ENCODE results near the gene PLCXD1.

PLCXD1 gene

DNA sequence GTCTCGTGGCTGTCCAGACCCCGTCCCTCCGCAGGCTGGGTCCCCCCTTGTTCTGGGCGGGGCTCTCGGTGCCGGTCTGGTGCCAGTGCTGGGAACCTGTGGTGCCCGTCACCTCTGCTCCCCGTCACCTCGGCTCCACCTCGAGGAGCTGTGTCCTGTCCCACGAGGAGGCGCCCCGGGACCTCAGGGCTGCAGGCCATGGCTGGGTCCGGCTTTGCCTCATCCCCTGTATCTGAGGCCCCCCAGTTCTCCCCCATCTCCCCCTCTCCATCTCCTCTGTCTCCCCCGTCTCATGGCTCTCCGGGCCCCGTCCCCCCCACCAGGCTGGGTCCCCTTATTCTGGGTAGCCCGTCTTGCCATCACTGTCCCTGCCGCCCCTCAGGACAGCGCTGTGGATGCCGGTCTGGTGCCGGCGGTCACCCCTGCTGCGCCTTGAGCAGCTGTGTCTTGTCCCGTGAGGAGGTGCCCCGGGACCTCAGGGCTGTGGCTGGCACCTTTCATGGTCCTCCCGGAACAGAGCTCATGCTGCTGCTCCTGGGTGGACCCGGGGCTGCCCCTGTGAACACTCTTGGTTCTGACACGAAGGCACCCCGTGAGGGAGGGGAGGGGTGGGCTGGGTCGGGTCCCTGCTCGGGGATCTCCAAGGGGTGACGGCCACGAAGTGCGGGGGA, 50.8 kb downstream of the PLCXD1 start:
- Histone ChIP-seq H3K9me3 (ENCODE audit: insufficient read depth, low read length, severe bottlenecking) (no peaks in the 10 kb centered on the region), H2AFZ (ENCODE audit: low read depth, low read length) (no peak overlapping the region), H3K27me3 (ENCODE audit: insufficient read depth, low read length, poor library complexity) (no peaks in the 10 kb centered on the region), H3K4me1 (ENCODE audit: insufficient read depth, low read length) (no peaks in the 10 kb centered on the region), H4K20me1 (ENCODE audit: insufficient read depth, low read length) (peaks cover 7% of the 10 kb centered on the region), H3K4me2 (ENCODE audit: insufficient read depth, low read length) (no peak overlapping the region), H3K27ac (ENCODE audit: low read length) (no peak overlapping the region), H3K4me3 (ENCODE audit: low read depth in 1 of 2, low read length in 2 of 2) (no peak overlapping the region), H3K36me3 (ENCODE audit: insufficient read depth, low read length) (peaks cover 36% of the 10 kb centered on the region), H3K9ac (ENCODE audit: low read depth, low read length) (no peak overlapping the region), H3K79me2 (ENCODE audit: insufficient read depth, low read length) (no peaks in the 10 kb centered on the region)
- ATAC-seq (ENCODE audit: insufficient read depth, low read depth) (peak; percentile 20), DNase-seq (no peak)
- TF ChIP-seq, protein P1, sequence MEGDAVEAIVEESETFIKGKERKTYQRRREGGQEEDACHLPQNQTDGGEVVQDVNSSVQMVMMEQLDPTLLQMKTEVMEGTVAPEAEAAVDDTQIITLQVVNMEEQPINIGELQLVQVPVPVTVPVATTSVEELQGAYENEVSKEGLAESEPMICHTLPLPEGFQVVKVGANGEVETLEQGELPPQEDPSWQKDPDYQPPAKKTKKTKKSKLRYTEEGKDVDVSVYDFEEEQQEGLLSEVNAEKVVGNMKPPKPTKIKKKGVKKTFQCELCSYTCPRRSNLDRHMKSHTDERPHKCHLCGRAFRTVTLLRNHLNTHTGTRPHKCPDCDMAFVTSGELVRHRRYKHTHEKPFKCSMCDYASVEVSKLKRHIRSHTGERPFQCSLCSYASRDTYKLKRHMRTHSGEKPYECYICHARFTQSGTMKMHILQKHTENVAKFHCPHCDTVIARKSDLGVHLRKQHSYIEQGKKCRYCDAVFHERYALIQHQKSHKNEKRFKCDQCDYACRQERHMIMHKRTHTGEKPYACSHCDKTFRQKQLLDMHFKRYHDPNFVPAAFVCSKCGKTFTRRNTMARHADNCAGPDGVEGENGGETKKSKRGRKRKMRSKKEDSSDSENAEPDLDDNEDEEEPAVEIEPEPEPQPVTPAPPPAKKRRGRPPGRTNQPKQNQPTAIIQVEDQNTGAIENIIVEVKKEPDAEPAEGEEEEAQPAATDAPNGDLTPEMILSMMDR (IDR thresholded peaks at IDR 0.05; ENCODE audit: borderline replicate concordance, extremely low read depth, low read length, poor library complexity, severe bottlenecking): no peak
- TF ChIP-seq EZH2 (IDR thresholded peaks at IDR 0.05; ENCODE audit: borderline replicate concordance, low read depth, low read length, severe bottlenecking): no peak

DNA sequence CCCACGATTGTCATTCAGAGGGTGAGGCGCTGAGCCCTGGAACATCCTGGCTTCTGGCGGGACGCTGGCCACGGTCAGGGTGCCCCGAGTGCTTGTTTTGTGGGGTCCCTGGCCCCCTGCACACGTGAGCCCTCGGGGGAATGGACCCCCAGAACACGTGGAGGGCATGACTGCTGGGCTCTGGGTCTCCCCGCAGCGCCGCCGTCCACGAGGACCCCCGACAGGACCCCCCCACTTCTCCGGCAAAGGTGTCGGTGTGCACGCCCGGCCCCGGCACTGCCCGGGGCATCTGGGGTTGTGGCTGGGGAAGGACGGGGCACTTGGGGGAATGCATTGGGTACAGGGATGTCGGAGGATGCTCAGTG, 51.3 kb downstream of the PLCXD1 start:
- no peak for TF ChIP-seq EZH2 (IDR thresholded peaks at IDR 0.05; ENCODE audit: borderline replicate concordance, low read depth, low read length, severe bottlenecking)
- TF ChIP-seq, protein P1 (IDR thresholded peaks at IDR 0.05; ENCODE audit: borderline replicate concordance, extremely low read depth, low read length, poor library complexity, severe bottlenecking): no peak
- Histone ChIP-seq H2AFZ (ENCODE audit: low read depth, low read length) (no peak overlapping the region), H3K9me3 (ENCODE audit: insufficient read depth, low read length, severe bottlenecking) (no peaks in the 10 kb centered on the region), H4K20me1 (ENCODE audit: insufficient read depth, low read length) (peaks cover 7% of the 10 kb centered on the region), H3K9ac (ENCODE audit: low read depth, low read length) (no peak overlapping the region), H3K36me3 (ENCODE audit: insufficient read depth, low read length) (peaks cover 39% of the 10 kb centered on the region), H3K4me3 (ENCODE audit: low read depth in 1 of 2, low read length in 2 of 2) (no peak overlapping the region), H3K4me1 (ENCODE audit: insufficient read depth, low read length) (no peaks in the 10 kb centered on the region), H3K79me2 (ENCODE audit: insufficient read depth, low read length) (no peaks in the 10 kb centered on the region), H3K4me2 (ENCODE audit: insufficient read depth, low read length) (no peak overlapping the region), H3K27me3 (ENCODE audit: insufficient read depth, low read length, poor library complexity) (no peaks in the 10 kb centered on the region), H3K27ac (ENCODE audit: low read length) (no peak overlapping the region)
- DNase-seq (no peak), ATAC-seq (ENCODE audit: insufficient read depth, low read depth) (no peak)

DNA sequence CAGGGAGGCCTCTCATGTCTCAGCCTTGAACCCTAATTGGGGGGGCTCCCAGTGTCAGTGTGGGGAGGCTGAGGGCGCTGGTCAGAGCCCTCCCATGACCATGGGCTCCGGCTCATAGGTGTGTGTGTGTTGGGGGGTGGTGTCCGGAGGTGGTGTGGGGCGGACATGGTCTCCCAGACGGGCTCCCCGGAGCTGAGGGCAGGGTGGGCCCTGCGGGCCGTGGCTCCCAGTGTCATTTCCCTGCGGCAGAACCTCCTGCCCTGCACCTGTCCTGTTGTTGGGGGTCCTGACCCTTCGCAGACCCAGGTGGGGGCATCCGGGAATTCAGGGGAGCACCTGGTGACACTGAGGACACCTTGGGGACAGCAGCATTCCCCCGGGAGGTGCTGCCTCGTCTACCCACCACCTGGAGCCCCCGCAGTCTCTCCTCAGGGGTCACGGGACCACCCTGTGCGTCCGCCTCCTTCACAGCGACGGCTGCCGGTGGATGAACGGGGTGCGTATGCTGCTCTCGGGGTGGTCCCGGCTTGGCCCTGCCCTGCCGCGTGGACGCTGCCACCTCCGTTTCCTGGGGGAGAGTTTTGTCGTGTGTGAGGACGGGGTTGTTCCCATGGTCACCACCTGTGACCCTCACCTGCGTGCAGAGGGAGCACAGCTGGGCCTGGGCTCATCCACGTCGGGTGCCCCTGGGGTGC, 51.9 kb downstream of the PLCXD1 start:
- H3K4me2 ChIP-seq (ENCODE audit: insufficient read depth, low read length): no peak overlapping the region
- peaks cover 7% of the 10 kb centered on the region for H4K20me1 ChIP-seq (ENCODE audit: insufficient read depth, low read length)
- no peak overlapping the region for H3K27ac ChIP-seq (ENCODE audit: low read length)
- TF ChIP-seq, protein P1 (IDR thresholded peaks at IDR 0.05; ENCODE audit: borderline replicate concordance, extremely low read depth, low read length, poor library complexity, severe bottlenecking): no peak
- TF ChIP-seq EZH2 (IDR thresholded peaks at IDR 0.05; ENCODE audit: borderline replicate concordance, low read depth, low read length, severe bottlenecking): no peak
- DNase-seq (no peak), ATAC-seq (ENCODE audit: insufficient read depth, low read depth) (no peak)
- no peaks in the 10 kb centered on the region for H3K27me3 ChIP-seq (ENCODE audit: insufficient read depth, low read length, poor library complexity)
- H3K4me3 ChIP-seq (ENCODE audit: low read depth in 1 of 2, low read length in 2 of 2): no peak overlapping the region
- no peaks in the 10 kb centered on the region for H3K9me3 ChIP-seq (ENCODE audit: insufficient read depth, low read length, severe bottlenecking)
- no peak overlapping the region for H2AFZ ChIP-seq (ENCODE audit: low read depth, low read length)
- no peaks in the 10 kb centered on the region for H3K79me2 ChIP-seq (ENCODE audit: insufficient read depth, low read length)
- H3K36me3 ChIP-seq (ENCODE audit: insufficient read depth, low read length): peaks cover 45% of the 10 kb centered on the region
- no peaks in the 10 kb centered on the region for H3K4me1 ChIP-seq (ENCODE audit: insufficient read depth, low read length)
- no peak overlapping the region for H3K9ac ChIP-seq (ENCODE audit: low read depth, low read length)

Data from DND-41 (cell line).